ENCODE measurements around the gene RALGAPB.
"Not testable (repeated sequence)": the region's sequence is repeated elsewhere in the genome, so short reads cannot be mapped to it uniquely, and the experiment has no call there.

Gene RALGAPB

DNA sequence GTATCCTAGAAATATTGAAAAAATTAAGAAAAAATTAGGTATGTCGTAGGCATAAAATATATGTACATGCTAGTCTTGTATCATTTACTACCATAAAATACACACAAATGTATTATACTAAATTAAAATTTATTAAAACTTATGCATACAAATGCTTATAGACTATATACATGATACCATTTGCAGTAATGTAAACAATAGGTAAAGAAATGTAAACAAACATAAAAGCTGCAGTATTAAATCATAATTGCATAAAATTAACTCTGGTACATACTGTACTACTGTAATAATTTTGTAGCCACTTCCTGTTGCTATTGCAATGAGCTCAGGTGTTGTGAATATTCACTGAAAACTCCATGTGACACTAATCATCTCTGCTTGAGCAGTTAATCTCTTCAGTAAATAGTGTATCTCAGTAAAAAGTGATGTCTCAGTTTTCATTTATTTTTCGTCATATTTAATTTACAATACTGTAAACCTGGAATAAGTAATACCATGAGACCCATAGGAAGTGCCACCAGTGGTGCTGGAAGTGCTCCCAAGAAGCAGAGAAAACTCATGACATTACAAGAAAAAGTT lies 29.3 kb downstream of the RALGAPB start:
- Histone ChIP-seq H3K4me3 (ENCODE audit: control insufficient read depth in 1 of 7, extremely low read depth in 1 of 7, insufficient read depth in 4 of 7, low read depth in 2 of 7, low read length in 6 of 7) (no peak overlapping the region), H3K27ac (ENCODE audit: insufficient read depth in 1 of 2, low read depth in 1 of 2, low read length in 2 of 2, poor library complexity in 1 of 2, severe bottlenecking in 2 of 2) (no peak overlapping the region), H3K4me1 (ENCODE audit: control extremely low read depth in 1 of 4, control insufficient read depth in 4 of 4, insufficient read depth in 4 of 4, low read length in 3 of 4) (no peaks in the 10 kb centered on the region), H3K36me3 (ENCODE audit: control insufficient read depth in 4 of 4, insufficient read depth in 4 of 4, low read length in 3 of 4) (peaks cover 19 to 58% (median 35%) of the 10 kb centered on the region in 4 experiments), H3K9me3 (ENCODE audit: control extremely low read depth in 1 of 5, control insufficient read depth in 4 of 5, insufficient read depth in 2 of 5, low read depth in 1 of 5, low read length in 4 of 5) (no peaks in the 10 kb centered on the region), H3K27me3 (replicated peaks in 2 of 5; ENCODE audit: control insufficient read depth in 4 of 5, insufficient read depth in 5 of 5, low read length in 4 of 5) (no peaks in the 10 kb centered on the region)
- no CpG with 5 or more reads among the region's 2 CpGs for WGBS (ENCODE audit: insufficient coverage)
- ChIA-PET CTCF (no interaction called here), POLR2A (interaction anchor here (1.1 kb wide), 1 partner anchor 11 kb away, joined by 3 read pairs; no protein-coding TSS in a partner anchor)
- no peak for DNase-seq

DNA sequence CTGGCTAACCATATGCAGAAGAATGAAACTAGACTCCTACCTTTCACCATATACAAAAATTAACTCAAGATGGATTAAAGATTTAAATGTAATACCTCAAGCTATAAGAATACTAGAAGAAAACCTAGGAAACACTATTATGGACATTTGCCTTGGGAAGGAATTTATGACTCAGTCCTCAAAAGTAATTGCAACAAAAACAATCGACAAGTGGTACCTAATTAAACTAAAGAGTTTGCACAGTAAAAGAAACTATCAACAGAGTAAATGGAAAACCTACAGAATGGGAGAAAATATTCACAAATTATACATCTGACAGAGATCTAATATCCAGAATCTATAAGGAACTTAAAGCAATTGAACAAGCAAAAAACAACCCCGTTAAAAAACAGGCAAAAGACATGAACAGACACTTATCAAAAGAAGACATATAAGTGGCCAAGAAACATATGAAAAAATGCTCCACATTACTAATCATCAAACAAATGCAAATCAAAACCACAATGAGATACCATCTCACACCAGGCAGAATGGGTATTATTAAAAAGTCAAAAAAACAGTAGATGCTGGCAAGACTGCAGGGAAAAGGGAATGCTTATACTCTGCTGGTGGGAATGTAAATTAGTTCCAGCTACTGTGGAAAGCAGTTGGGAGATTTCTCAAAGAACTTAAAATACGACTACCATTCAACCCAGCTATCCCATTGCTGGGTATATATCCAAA lies 31.9 kb downstream of the RALGAPB start:
- Histone ChIP-seq H3K4me1 (ENCODE audit: control extremely low read depth in 1 of 4, control insufficient read depth in 4 of 4, insufficient read depth in 4 of 4, low read length in 3 of 4) (no peaks in the 10 kb centered on the region), H3K27ac (ENCODE audit: insufficient read depth in 1 of 2, low read depth in 1 of 2, low read length in 2 of 2, poor library complexity in 1 of 2, severe bottlenecking in 2 of 2) (no peak overlapping the region), H3K36me3 (ENCODE audit: control insufficient read depth in 4 of 4, insufficient read depth in 4 of 4, low read length in 3 of 4) (peaks cover 8 to 45% (median 30%) of the 10 kb centered on the region in 4 experiments), H3K4me3 (ENCODE audit: control insufficient read depth in 1 of 7, extremely low read depth in 1 of 7, insufficient read depth in 4 of 7, low read depth in 2 of 7, low read length in 6 of 7) (no peak overlapping the region), H3K9me3 (ENCODE audit: control extremely low read depth in 1 of 5, control insufficient read depth in 4 of 5, insufficient read depth in 2 of 5, low read depth in 1 of 5, low read length in 4 of 5) (no peaks in the 10 kb centered on the region), H3K27me3 (replicated peaks in 2 of 5; ENCODE audit: control insufficient read depth in 4 of 5, insufficient read depth in 5 of 5, low read length in 4 of 5) (no peaks in the 10 kb centered on the region)
- no peak for DNase-seq
- ChIA-PET CTCF (no interaction called here), POLR2A (no interaction called here)
- 100% methylated on average over 1 of the region's 3 CpGs for WGBS (ENCODE audit: insufficient coverage)

DNA sequence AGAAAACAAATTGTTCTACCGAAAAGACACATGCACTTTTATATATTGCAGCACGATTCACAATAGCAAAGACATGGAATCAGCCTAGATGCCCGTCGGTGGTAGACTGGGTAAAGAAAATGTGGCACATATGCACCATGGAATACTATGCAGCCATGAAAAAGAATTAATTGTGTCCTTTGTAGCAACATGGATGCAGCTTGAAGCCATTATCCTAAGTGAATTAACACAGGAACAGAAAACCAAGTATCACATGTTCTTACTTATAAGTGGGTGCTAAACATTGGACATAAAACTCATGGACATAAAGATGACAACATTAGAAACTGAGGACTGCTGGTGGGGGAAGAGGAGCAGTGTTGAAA lies 32.4 kb downstream of the RALGAPB start:
- 100% methylated on average over 4 of the region's 4 CpGs for WGBS (ENCODE audit: insufficient coverage)
- no peaks in the 10 kb centered on the region for H3K27me3 ChIP-seq (replicated peaks in 2 of 5; ENCODE audit: control insufficient read depth in 4 of 5, insufficient read depth in 5 of 5, low read length in 4 of 5)
- no peak for DNase-seq
- no peaks in the 10 kb centered on the region for H3K9me3 ChIP-seq (ENCODE audit: control extremely low read depth in 1 of 5, control insufficient read depth in 4 of 5, insufficient read depth in 2 of 5, low read depth in 1 of 5, low read length in 4 of 5)
- no peaks in the 10 kb centered on the region for H3K4me1 ChIP-seq (ENCODE audit: control extremely low read depth in 1 of 4, control insufficient read depth in 4 of 4, insufficient read depth in 4 of 4, low read length in 3 of 4)
- H3K27ac ChIP-seq (ENCODE audit: insufficient read depth in 1 of 2, low read depth in 1 of 2, low read length in 2 of 2, poor library complexity in 1 of 2, severe bottlenecking in 2 of 2): no peak overlapping the region
- POLR2A ChIA-PET: no interaction called here
- H3K4me3 ChIP-seq (ENCODE audit: control insufficient read depth in 1 of 7, extremely low read depth in 1 of 7, insufficient read depth in 4 of 7, low read depth in 2 of 7, low read length in 6 of 7): no peak overlapping the region
- H3K36me3 ChIP-seq (ENCODE audit: control insufficient read depth in 4 of 4, insufficient read depth in 4 of 4, low read length in 3 of 4): peaks cover 8 to 45% (median 32%) of the 10 kb centered on the region in 4 experiments
- CTCF ChIA-PET: no interaction called here

DNA sequence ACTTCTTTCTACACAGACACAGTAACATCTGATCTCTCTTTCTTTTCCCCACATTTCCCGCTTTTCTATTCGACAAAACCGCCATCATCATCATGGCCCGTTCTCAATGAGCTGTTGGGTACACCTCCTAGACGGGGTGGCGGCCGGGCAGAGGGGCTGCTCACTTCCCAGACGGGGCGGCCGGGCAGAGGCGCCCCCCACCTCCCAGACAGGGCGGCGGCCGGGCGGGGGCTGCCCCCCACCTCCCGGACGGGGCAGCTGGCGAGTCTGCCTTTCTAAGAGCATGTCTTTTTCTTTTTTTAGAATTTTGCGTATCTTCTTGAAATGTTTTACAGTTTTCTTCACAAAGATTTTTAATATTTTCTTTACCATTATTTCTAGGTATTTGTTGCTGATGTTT lies 39.1 kb downstream of the RALGAPB start:
- POLR2A ChIA-PET; H3K9me3 ChIP-seq (ENCODE audit: control extremely low read depth in 1 of 5, control insufficient read depth in 4 of 5, insufficient read depth in 2 of 5, low read depth in 1 of 5, low read length in 4 of 5); H3K4me3 ChIP-seq (ENCODE audit: control insufficient read depth in 1 of 7, extremely low read depth in 1 of 7, insufficient read depth in 4 of 7, low read depth in 2 of 7, low read length in 6 of 7); H3K27ac ChIP-seq (ENCODE audit: insufficient read depth in 1 of 2, low read depth in 1 of 2, low read length in 2 of 2, poor library complexity in 1 of 2, severe bottlenecking in 2 of 2); DNase-seq; CTCF ChIA-PET; H3K27me3 ChIP-seq (replicated peaks in 2 of 5; ENCODE audit: control insufficient read depth in 4 of 5, insufficient read depth in 5 of 5, low read length in 4 of 5); H3K4me1 ChIP-seq (ENCODE audit: control extremely low read depth in 1 of 4, control insufficient read depth in 4 of 4, insufficient read depth in 4 of 4, low read length in 3 of 4): not testable (repeated sequence)
- 95% methylated on average over 14 of the region's 19 CpGs for WGBS (ENCODE audit: insufficient coverage)
- H3K36me3 ChIP-seq (ENCODE audit: control insufficient read depth in 4 of 4, insufficient read depth in 4 of 4, low read length in 3 of 4): peaks cover 2 to 36% (median 28%) of the 10 kb centered on the region in 4 experiments

DNA sequence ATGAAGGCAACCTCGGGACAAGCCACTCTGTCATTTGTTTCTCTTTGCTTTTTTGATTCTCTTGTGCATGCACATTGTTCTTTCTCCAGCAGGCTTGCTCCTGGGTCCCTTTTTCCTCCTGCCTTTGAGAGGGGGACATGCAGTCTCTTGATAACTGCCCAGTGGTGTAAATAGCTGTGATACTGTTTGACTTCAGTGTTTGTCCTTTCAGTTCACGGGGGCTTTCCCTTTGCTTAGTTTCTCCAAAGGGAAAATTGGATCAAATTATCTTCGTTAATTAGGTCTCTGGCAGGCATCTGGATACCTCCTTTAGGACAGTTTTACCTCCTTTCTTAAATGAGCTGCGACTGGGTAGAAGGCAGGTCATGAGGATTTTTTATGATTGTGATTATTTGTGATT lies 41.5 kb downstream of the RALGAPB start:
- 89% methylated on average over 4 of the region's 4 CpGs for WGBS (ENCODE audit: insufficient coverage)
- H3K4me3 ChIP-seq (ENCODE audit: control insufficient read depth in 1 of 7, extremely low read depth in 1 of 7, insufficient read depth in 4 of 7, low read depth in 2 of 7, low read length in 6 of 7): no peak overlapping the region
- H3K36me3 ChIP-seq (ENCODE audit: control insufficient read depth in 4 of 4, insufficient read depth in 4 of 4, low read length in 3 of 4): peaks cover 16 to 45% (median 34%) of the 10 kb centered on the region in 4 experiments
- no peak overlapping the region for H3K27ac ChIP-seq (ENCODE audit: insufficient read depth in 1 of 2, low read depth in 1 of 2, low read length in 2 of 2, poor library complexity in 1 of 2, severe bottlenecking in 2 of 2)
- no peak for DNase-seq
- no peaks in the 10 kb centered on the region for H3K9me3 ChIP-seq (ENCODE audit: control extremely low read depth in 1 of 5, control insufficient read depth in 4 of 5, insufficient read depth in 2 of 5, low read depth in 1 of 5, low read length in 4 of 5)
- CTCF ChIA-PET: no interaction called here
- no peaks in the 10 kb centered on the region for H3K4me1 ChIP-seq (ENCODE audit: control extremely low read depth in 1 of 4, control insufficient read depth in 4 of 4, insufficient read depth in 4 of 4, low read length in 3 of 4)
- POLR2A ChIA-PET: no interaction called here
- H3K27me3 ChIP-seq (replicated peaks in 2 of 5; ENCODE audit: control insufficient read depth in 4 of 5, insufficient read depth in 5 of 5, low read length in 4 of 5): no peaks in the 10 kb centered on the region

DNA sequence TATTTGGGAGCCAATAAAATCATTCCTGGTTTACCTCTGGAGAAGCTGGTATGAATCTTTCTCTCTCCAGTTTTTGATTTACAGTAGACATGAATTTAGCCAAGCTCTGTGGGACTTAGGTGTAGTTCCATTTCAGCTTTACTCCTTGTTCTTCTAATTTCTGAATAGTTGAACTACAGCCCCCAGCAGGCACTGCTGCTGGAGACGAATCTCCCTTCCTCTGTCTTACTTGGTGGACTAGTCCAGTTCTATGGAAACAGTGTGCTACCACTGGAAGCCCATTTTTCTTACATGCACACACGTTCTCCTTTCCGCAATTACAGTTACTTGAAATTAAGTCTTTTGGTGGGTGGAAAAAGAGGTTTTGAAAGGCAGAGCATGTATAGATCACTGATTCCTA lies 42.3 kb downstream of the RALGAPB start:
- CTCF ChIA-PET: no interaction called here
- Histone ChIP-seq H3K9me3 (ENCODE audit: control extremely low read depth in 1 of 5, control insufficient read depth in 4 of 5, insufficient read depth in 2 of 5, low read depth in 1 of 5, low read length in 4 of 5) (no peaks in the 10 kb centered on the region), H3K4me3 (ENCODE audit: control insufficient read depth in 1 of 7, extremely low read depth in 1 of 7, insufficient read depth in 4 of 7, low read depth in 2 of 7, low read length in 6 of 7) (no peak overlapping the region), H3K36me3 (ENCODE audit: control insufficient read depth in 4 of 4, insufficient read depth in 4 of 4, low read length in 3 of 4) (peaks cover 16 to 46% (median 31%) of the 10 kb centered on the region in 4 experiments), H3K27ac (ENCODE audit: insufficient read depth in 1 of 2, low read depth in 1 of 2, low read length in 2 of 2, poor library complexity in 1 of 2, severe bottlenecking in 2 of 2) (no peak overlapping the region), H3K4me1 (ENCODE audit: control extremely low read depth in 1 of 4, control insufficient read depth in 4 of 4, insufficient read depth in 4 of 4, low read length in 3 of 4) (no peaks in the 10 kb centered on the region), H3K27me3 (replicated peaks in 2 of 5; ENCODE audit: control insufficient read depth in 4 of 5, insufficient read depth in 5 of 5, low read length in 4 of 5) (no peaks in the 10 kb centered on the region)
- WGBS (ENCODE audit: insufficient coverage): no CpG with 5 or more reads among the region's 3 CpGs
- POLR2A ChIA-PET: interaction anchor here (0.6 kb wide), 1 partner anchor 659 kb away, joined by 3 read pairs; no protein-coding TSS in a partner anchor
- DNase-seq: no peak

DNA sequence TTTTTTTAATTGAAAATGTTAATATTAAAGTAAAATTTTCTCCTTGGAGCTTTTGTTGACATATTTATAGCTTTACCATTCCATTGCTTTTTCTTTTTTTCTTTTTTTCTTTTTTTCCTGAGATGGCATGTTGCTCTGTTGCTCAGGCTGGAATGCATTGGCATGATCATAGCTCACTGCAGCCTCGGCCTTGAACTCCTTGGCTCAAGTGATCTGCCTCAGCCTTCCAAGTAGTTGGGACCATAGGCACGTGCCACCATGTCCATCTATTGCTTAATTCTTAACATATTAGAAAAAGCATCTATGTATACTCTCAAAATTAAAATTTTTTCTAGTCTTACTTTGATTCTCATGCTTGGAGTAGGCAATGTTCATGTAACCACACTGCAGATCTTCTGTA lies 43.0 kb downstream of the RALGAPB start:
- H3K27me3 ChIP-seq (replicated peaks in 2 of 5; ENCODE audit: control insufficient read depth in 4 of 5, insufficient read depth in 5 of 5, low read length in 4 of 5): no peaks in the 10 kb centered on the region
- ChIA-PET POLR2A (no interaction called here), CTCF (no interaction called here)
- H3K36me3 ChIP-seq (ENCODE audit: control insufficient read depth in 4 of 4, insufficient read depth in 4 of 4, low read length in 3 of 4): peaks cover 16 to 40% (median 27%) of the 10 kb centered on the region in 4 experiments
- H3K9me3 ChIP-seq (ENCODE audit: control extremely low read depth in 1 of 5, control insufficient read depth in 4 of 5, insufficient read depth in 2 of 5, low read depth in 1 of 5, low read length in 4 of 5): no peaks in the 10 kb centered on the region
- 86% methylated on average over 1 of the region's 2 CpGs for WGBS (ENCODE audit: insufficient coverage)
- no peaks in the 10 kb centered on the region for H3K4me1 ChIP-seq (ENCODE audit: control extremely low read depth in 1 of 4, control insufficient read depth in 4 of 4, insufficient read depth in 4 of 4, low read length in 3 of 4)
- H3K27ac ChIP-seq (ENCODE audit: insufficient read depth in 1 of 2, low read depth in 1 of 2, low read length in 2 of 2, poor library complexity in 1 of 2, severe bottlenecking in 2 of 2): no peak overlapping the region
- no peak overlapping the region for H3K4me3 ChIP-seq (ENCODE audit: control insufficient read depth in 1 of 7, extremely low read depth in 1 of 7, insufficient read depth in 4 of 7, low read depth in 2 of 7, low read length in 6 of 7)
- DNase-seq: no peak

Data from common myeloid progenitor, CD34-positive (primary cell).